Gastrocnemius medialis (tissue), 4 donors: Measurements from ENCODE around the gene MLX.

ENCODE experiments used
- CTCF ChIP-seq, 5 experiments: fragments of 450-650 bp in 3 of 5; fragments of 200-600 bp in 2 of 5; sonication (generic) in 2 of 5; IDR thresholded peaks in 4 of 5; conservative IDR thresholded peaks in 1 of 5; 1 replicate in 4 of 5; 2 replicates in 1 of 5; pipeline ENCODE4 v1.5.1; 2016 to 2019; ENCODE audit warnings: antibody characterized with exemption in 5 of 5, mild to moderate bottlenecking in 3 of 5, moderate library complexity in 3 of 5
- POLR2A ChIP-seq, 2 donors: fragments of 450-650 bp; IDR thresholded peaks; one replicate each; pipeline ENCODE4 v1.6.1; 2017; ENCODE audit warnings: antibody characterized with exemption in 2 of 2, mild to moderate bottlenecking in 2 of 2, moderate library complexity in 2 of 2

GRCh38 chr17:42574463-42574862, 7.6 kb downstream of the MLX start:
- TF ChIP-seq CTCF (IDR thresholded peaks at IDR 0.05 in 4 of 5, conservative IDR thresholded peaks at IDR 0.05 in 1 of 5) (no peak), POLR2A (IDR thresholded peaks at IDR 0.05) (no peak)
